ENCODE data around the gene KIF23. TPM values are rescaled to one million over a fixed set of nuclear protein-coding genes. Genes with fewer than 3 reads are reported as not detected.
A peak's percentile ranks its signal among the peaks of the same experiment; 100 is the strongest.

Gene KIF23
- total RNA-seq, 4 donors from 2014 or later: 4.5 to 13.2 (median 8.9) TPM

DNA sequence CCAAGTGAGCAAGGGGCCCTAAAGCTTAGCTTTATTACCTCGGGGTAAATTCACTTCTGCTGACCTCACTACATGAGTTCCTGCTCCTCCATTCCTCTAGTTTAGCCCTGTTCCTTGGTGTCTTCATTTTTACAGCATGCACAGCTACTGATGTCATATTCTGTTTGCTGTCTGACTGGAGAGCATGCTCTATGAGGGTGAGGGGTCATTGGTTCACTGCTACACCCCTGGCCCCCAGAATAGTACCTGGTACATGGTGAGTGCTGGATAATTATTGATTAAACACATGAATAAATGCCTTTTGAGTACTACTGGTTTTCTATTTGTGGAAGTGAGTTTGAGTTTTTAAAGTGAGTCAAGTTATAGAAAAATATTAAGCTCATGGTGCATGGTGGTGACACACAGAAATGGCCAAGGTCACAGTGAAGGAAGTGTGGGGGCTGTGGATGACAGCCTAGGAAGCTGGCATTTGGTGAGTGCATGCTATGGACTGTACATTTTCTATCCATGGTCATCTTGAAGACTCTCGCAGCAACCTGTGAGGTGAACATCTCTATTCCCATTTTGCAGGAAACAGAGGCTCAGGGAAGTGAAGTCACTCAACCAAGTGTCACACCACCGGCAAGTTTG, 72.4 kb downstream of the KIF23 start:
- H3K27me3 ChIP-seq: no peaks in the 10 kb centered on the region
- peaks cover 0 to 69% (median 20%) of the 10 kb centered on the region in 4 donors for H3K4me1 ChIP-seq
- no peak for TF ChIP-seq POLR2A (IDR thresholded peaks at IDR 0.05)
- no peak for TF ChIP-seq EP300 (IDR thresholded peaks at IDR 0.05)
- H3K36me3 ChIP-seq: no peaks in the 10 kb centered on the region
- H3K9me3 ChIP-seq: peaks cover 0 to 14% (median 0%) of the 10 kb centered on the region in 4 donors
- H3K27ac ChIP-seq: peak overlapping the region in 2 of 4 donors; percentile 10 to 64
- DNase-seq (ENCODE audit: low spot score in 2 of 2): no peak
- 77 to 79% methylated on average over 3 of the region's 3 CpGs for WGBS, 2 donors
- no peak overlapping the region for H3K4me3 ChIP-seq

DNA sequence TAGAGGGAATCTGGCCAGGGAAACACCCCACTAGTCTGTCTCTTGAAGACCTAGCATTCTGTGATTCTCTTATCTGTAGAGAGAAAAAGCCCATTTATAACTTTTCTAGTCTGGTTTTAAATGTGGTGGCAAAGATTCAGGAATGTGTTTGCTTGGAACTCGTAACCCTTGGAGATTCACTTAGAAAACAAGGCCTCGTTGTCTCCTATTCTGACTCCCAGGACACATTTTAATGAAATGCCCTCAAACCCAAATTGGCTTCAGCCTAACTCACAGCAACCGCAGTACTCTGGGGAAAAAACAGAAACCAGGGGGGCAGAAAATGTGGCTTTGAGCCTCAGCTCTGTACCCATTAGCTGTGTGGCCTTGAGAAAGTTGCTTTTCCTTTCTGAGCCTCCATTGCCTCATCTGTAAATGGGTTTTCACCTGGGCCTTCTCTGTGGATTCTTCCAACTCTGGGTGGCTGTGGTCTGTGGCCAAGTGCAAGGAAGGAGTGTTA, 75.0 kb downstream of the KIF23 start:
- Histone ChIP-seq H3K9me3 (peaks cover 0 to 17% (median 0%) of the 10 kb centered on the region in 4 donors), H3K4me3 (no peak overlapping the region), H3K27ac (peak overlapping the region; percentile 48 to 79 (median 66)), H3K36me3 (no peaks in the 10 kb centered on the region), H3K4me1 (peaks cover 0 to 67% (median 20%) of the 10 kb centered on the region in 4 donors), H3K27me3 (no peaks in the 10 kb centered on the region)
- TF ChIP-seq, protein P1, sequence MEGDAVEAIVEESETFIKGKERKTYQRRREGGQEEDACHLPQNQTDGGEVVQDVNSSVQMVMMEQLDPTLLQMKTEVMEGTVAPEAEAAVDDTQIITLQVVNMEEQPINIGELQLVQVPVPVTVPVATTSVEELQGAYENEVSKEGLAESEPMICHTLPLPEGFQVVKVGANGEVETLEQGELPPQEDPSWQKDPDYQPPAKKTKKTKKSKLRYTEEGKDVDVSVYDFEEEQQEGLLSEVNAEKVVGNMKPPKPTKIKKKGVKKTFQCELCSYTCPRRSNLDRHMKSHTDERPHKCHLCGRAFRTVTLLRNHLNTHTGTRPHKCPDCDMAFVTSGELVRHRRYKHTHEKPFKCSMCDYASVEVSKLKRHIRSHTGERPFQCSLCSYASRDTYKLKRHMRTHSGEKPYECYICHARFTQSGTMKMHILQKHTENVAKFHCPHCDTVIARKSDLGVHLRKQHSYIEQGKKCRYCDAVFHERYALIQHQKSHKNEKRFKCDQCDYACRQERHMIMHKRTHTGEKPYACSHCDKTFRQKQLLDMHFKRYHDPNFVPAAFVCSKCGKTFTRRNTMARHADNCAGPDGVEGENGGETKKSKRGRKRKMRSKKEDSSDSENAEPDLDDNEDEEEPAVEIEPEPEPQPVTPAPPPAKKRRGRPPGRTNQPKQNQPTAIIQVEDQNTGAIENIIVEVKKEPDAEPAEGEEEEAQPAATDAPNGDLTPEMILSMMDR (IDR thresholded peaks at IDR 0.05): no peak
- peak; percentile 21 to 66 for TF ChIP-seq EP300 (IDR thresholded peaks at IDR 0.05)
- 21 to 23% methylated on average over 3 of the region's 3 CpGs for WGBS, 2 donors
- peak in 1 of 2 donors; percentile 22 for DNase-seq (ENCODE audit: low spot score in 2 of 2)

DNA sequence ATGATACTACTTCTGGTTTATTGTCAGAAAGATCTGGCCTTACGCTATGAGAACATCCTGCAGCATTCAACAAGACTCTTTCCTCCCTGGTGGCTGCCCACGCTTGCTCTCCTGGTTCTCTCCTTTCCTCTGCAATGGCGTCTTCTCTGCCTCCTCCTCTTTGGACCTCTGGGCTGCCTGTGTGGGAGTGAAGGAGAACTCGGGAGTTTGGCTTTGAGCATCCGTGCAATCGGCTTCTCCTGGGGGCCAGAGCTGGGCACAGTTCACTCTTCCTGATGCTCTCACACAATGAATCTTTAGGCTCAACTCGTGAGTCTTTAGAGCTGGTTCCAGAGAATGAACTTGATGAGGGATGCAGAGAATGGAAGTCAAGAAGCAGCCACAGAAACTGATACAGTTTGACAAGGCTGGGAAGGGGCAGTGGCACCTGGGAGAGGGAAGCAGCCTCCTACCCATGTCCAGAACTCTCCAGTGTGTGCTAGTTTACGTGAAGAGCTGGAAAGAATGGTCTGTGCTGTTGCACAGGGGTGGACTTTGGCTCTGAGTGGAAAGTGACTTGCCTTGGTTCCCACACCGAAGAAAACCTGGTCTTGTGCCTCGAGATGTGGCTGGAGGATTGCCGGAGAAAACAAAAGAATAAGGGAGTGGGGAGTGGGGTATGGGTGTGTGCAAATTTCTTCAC, 76.3 kb downstream of the KIF23 start:
- Histone ChIP-seq H3K4me1 (peaks cover 0 to 53% (median 20%) of the 10 kb centered on the region in 4 donors), H3K9me3 (peaks cover 0 to 15% (median 0%) of the 10 kb centered on the region in 4 donors), H3K27ac (peak overlapping the region in 3 of 4 donors; percentile 12 to 79 (median 73)), H3K36me3 (no peaks in the 10 kb centered on the region), H3K27me3 (no peaks in the 10 kb centered on the region), H3K4me3 (no peak overlapping the region)
- TF ChIP-seq POLR2A (IDR thresholded peaks at IDR 0.05) (no peak), EP300 (IDR thresholded peaks at IDR 0.05) (no peak)
- TF ChIP-seq, protein P1 (IDR thresholded peaks at IDR 0.05): no peak
- 31 to 39% methylated on average over 11 of the region's 11 CpGs for WGBS, 2 donors
- DNase-seq (ENCODE audit: low spot score in 2 of 2): no peak

GRCh38 chr15:69491038-69491505, 76.9 kb downstream of the KIF23 start:
- H3K27me3 ChIP-seq: no peaks in the 10 kb centered on the region
- peaks cover 0 to 10% (median 0%) of the 10 kb centered on the region in 4 donors for H3K9me3 ChIP-seq
- H3K4me1 ChIP-seq: peaks cover 0 to 53% (median 20%) of the 10 kb centered on the region in 4 donors
- TF ChIP-seq EP300 (IDR thresholded peaks at IDR 0.05) (peak in 1 of 2 donors; percentile 27), POLR2A (IDR thresholded peaks at IDR 0.05) (no peak)
- TF ChIP-seq, protein P1 (IDR thresholded peaks at IDR 0.05): no peak
- no peaks in the 10 kb centered on the region for H3K36me3 ChIP-seq
- WGBS, 2 donors: 18 to 34% methylated on average over 3 of the region's 3 CpGs
- DNase-seq (ENCODE audit: low spot score in 2 of 2): peak; percentile 71 to 75
- H3K4me3 ChIP-seq: no peak overlapping the region
- H3K27ac ChIP-seq: peak overlapping the region in 2 of 4 donors; percentile 73 to 79

DNA sequence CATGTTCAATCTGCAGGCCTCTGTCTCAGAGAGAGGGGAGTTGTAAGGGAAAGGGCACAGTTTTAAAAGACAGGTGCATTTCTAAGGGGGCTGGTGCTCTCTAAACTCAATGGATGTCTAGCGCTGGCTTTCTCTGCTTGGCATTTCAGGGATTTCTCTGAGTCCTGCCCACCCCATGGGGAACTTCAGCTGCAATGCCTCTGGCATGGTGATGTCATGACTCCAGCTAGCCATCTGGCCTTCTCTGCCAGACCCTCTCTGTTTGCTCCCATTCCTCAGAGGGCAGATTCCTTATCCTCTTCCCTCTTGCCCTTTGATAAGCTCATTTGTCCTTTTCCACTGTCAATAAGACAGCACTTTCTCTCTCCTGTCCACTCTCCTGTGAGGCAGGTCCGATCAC, 79.3 kb downstream of the KIF23 start:
- Histone ChIP-seq H3K9me3 (peaks cover 0 to 10% (median 0%) of the 10 kb centered on the region in 4 donors), H3K36me3 (no peaks in the 10 kb centered on the region), H3K4me3 (no peak overlapping the region), H3K4me1 (peaks cover 0 to 42% (median 19%) of the 10 kb centered on the region in 4 donors), H3K27ac (no peak overlapping the region), H3K27me3 (no peaks in the 10 kb centered on the region)
- WGBS, 2 donors: 78 to 98% methylated on average over 2 of the region's 2 CpGs
- DNase-seq (ENCODE audit: low spot score in 2 of 2): no peak
- TF ChIP-seq POLR2A (IDR thresholded peaks at IDR 0.05) (no peak), EP300 (IDR thresholded peaks at IDR 0.05) (no peak)
- TF ChIP-seq, protein P1 (IDR thresholded peaks at IDR 0.05): no peak
